A204.1 (cell line): ENCODE results near the gene MAGEA9.
"Not testable (repeated sequence)": the region's sequence is repeated elsewhere in the genome, so short reads cannot be mapped to it uniquely, and the experiment has no call there.

Experiments
- FAIRE-seq: peaks from 2 replicates; lab custom pipeline; 2012; peaks lifted over from hg19 to GRCh38; lab: Jason Lieb, UNC

Gene MAGEA9

GRCh38 chrX:149807747-149808458 lies 26.2 kb downstream of the MAGEA9 start:
- no peak for FAIRE-seq

- no peak for FAIRE-seq
Observed at GRCh38 chrX:149818652-149819051, 36.9 kb downstream of the MAGEA9 start.

- FAIRE-seq = no peak
Observed at GRCh38 chrX:149819371-149819770, 37.6 kb downstream of the MAGEA9 start.

- FAIRE-seq = no peak
Observed at GRCh38 chrX:149825424-149825823, 43.7 kb downstream of the MAGEA9 start.

GRCh38 chrX:149827254-149827653 lies 45.5 kb downstream of the MAGEA9 start:
- FAIRE-seq = no peak

GRCh38 chrX:149829751-149830191 lies 48.0 kb downstream of the MAGEA9 start:
- FAIRE-seq = no peak

GRCh38 chrX:149830192-149830873 lies 48.6 kb downstream of the MAGEA9 start:
- no peak for FAIRE-seq

- no peak for FAIRE-seq
Observed at GRCh38 chrX:149831473-149831872, 49.7 kb downstream of the MAGEA9 start.

- not testable (repeated sequence) for FAIRE-seq
Observed at GRCh38 chrX:149836728-149837127, 55.0 kb downstream of the MAGEA9 start.

- no peak for FAIRE-seq
Observed at GRCh38 chrX:149837167-149837566, 55.4 kb downstream of the MAGEA9 start.
